ENCODE results near the gene TMEM167B.

- TF ChIP-seq CTCF (IDR thresholded peaks at IDR 0.05; ENCODE audit: insufficient read depth, low read length, poor library complexity, severe bottlenecking) (no peak), EZH2phosphoT487 (conservative IDR thresholded peaks at IDR 0.05; ENCODE audit: low read length) (no peak)
Observed at GRCh38 chr1:109060707-109061106, 29.9 kb upstream of the TMEM167B start.

All from SU-DHL-6 (cell line).